PC-9 (cell line): ENCODE data around the gene UBE2O.

Source experiments
- EZH2 ChIP-seq: fragments of 200-600 bp; sonication (generic); IDR thresholded peaks from 2 replicates; pipeline ENCODE4 v1.8.0; 2017; ENCODE audit warnings: antibody characterized with exemption, low read depth
- TF ChIP-seq, protein P1 (sequence below): fragments of 200-600 bp; sonication (generic); conservative IDR thresholded peaks from 2 replicates; pipeline ENCODE4 v1.6.1; 2017; ENCODE audit warnings: mixed run types, antibody characterized with exemption, mild to moderate bottlenecking, moderate library complexity

DNA sequence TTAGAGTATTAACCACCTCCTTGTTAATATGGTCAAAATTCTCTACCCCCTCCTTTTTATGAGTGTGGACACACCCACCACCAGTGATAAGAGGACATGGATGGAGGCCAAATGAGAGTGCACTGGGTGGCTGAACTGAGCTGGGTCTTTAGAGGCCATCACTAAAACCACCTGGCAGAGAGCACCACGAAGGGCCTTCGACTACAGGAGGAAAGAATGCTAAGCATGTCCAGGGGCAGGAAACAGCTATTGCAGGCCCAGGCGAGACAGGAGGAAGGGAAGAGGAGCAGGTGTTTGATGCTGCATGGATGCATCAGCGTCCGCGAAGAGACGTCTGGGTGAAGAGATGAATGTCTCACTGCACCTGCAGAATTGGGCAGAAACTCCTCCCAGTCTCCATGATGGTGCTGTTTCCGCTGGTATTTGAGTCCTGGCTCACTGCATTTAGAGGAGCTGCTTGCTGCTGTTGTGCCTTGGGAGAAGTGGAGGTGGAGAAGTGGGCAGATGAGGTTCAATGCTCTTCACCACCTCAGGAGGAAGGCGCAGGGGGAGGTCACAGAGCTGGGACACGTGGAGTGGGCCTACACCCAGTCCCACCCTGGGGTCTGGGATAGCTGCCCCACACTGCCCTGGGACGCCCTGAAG, 35.3 kb downstream of the UBE2O start:
- TF ChIP-seq, protein P1, sequence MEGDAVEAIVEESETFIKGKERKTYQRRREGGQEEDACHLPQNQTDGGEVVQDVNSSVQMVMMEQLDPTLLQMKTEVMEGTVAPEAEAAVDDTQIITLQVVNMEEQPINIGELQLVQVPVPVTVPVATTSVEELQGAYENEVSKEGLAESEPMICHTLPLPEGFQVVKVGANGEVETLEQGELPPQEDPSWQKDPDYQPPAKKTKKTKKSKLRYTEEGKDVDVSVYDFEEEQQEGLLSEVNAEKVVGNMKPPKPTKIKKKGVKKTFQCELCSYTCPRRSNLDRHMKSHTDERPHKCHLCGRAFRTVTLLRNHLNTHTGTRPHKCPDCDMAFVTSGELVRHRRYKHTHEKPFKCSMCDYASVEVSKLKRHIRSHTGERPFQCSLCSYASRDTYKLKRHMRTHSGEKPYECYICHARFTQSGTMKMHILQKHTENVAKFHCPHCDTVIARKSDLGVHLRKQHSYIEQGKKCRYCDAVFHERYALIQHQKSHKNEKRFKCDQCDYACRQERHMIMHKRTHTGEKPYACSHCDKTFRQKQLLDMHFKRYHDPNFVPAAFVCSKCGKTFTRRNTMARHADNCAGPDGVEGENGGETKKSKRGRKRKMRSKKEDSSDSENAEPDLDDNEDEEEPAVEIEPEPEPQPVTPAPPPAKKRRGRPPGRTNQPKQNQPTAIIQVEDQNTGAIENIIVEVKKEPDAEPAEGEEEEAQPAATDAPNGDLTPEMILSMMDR, result no peak
- TF ChIP-seq EZH2, result no peak
